ENCODE measurements around the gene OSBPL5.

Gene OSBPL5

DNA sequence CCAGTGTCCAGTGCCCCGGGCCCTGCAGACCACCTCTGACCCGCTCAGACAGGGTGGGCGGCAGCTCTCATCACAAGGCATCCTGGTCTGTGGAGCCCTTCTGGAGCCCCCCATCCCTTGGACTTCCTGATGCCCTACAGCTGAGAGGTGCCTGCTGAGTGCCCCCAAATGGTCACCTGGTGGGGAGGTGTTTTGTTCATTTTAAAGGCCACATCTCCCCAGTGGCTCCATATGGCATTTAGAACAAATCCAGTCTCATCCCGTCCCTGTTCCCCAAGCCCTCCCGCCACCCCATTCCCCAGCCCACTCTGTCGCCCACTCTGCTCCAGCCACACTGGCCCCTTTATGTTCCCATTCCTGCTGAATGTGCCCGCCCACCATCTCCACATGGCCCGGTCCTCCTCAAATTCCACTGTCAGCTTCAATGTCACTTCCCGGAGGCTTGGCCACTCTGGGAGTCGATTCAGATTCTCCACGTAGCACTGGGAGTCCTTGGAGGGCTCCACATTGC is 32.8 kb downstream of the OSBPL5 start:
- TF ChIP-seq POLR2A (IDR thresholded peaks at IDR 0.05; ENCODE audit: extremely low read depth, insufficient read length) (no peak), MYC (IDR thresholded peaks at IDR 0.05; ENCODE audit: low read depth, low read length) (no peak)
- TF ChIP-seq, protein P1, sequence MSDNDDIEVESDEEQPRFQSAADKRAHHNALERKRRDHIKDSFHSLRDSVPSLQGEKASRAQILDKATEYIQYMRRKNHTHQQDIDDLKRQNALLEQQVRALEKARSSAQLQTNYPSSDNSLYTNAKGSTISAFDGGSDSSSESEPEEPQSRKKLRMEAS (IDR thresholded peaks at IDR 0.05; ENCODE audit: low read depth, low read length), result no peak
- TF ChIP-seq, protein P2, sequence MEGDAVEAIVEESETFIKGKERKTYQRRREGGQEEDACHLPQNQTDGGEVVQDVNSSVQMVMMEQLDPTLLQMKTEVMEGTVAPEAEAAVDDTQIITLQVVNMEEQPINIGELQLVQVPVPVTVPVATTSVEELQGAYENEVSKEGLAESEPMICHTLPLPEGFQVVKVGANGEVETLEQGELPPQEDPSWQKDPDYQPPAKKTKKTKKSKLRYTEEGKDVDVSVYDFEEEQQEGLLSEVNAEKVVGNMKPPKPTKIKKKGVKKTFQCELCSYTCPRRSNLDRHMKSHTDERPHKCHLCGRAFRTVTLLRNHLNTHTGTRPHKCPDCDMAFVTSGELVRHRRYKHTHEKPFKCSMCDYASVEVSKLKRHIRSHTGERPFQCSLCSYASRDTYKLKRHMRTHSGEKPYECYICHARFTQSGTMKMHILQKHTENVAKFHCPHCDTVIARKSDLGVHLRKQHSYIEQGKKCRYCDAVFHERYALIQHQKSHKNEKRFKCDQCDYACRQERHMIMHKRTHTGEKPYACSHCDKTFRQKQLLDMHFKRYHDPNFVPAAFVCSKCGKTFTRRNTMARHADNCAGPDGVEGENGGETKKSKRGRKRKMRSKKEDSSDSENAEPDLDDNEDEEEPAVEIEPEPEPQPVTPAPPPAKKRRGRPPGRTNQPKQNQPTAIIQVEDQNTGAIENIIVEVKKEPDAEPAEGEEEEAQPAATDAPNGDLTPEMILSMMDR (IDR thresholded peaks at IDR 0.05; ENCODE audit: low read depth, low read length), result no peak
- no peak overlapping the region for H3K4me3 ChIP-seq (ENCODE audit: low read depth, low read length)
- DNase-seq (ENCODE audit: low read depth), result no peak

GRCh38 chr11:3131330-3131941 is 33.7 kb downstream of the OSBPL5 start:
- H3K4me3 ChIP-seq (ENCODE audit: low read depth, low read length), result no peak overlapping the region
- DNase-seq (ENCODE audit: low read depth), result no peak
- TF ChIP-seq POLR2A (IDR thresholded peaks at IDR 0.05; ENCODE audit: extremely low read depth, insufficient read length), result no peak
- TF ChIP-seq, protein P1 (IDR thresholded peaks at IDR 0.05; ENCODE audit: low read depth, low read length), result no peak
- TF ChIP-seq MYC (IDR thresholded peaks at IDR 0.05; ENCODE audit: low read depth, low read length), result no peak
- TF ChIP-seq, protein P2 (IDR thresholded peaks at IDR 0.05; ENCODE audit: low read depth, low read length), result no peak

- no peak for DNase-seq (ENCODE audit: low read depth)
- H3K4me3 ChIP-seq (ENCODE audit: low read depth, low read length), result no peak overlapping the region
- TF ChIP-seq, protein P2 (IDR thresholded peaks at IDR 0.05; ENCODE audit: low read depth, low read length), result no peak
- TF ChIP-seq POLR2A (IDR thresholded peaks at IDR 0.05; ENCODE audit: extremely low read depth, insufficient read length) (no peak), MYC (IDR thresholded peaks at IDR 0.05; ENCODE audit: low read depth, low read length) (no peak)
- TF ChIP-seq, protein P1 (IDR thresholded peaks at IDR 0.05; ENCODE audit: low read depth, low read length), result no peak
Observed at GRCh38 chr11:3130269-3131071, 34.6 kb downstream of the OSBPL5 start.

DNA sequence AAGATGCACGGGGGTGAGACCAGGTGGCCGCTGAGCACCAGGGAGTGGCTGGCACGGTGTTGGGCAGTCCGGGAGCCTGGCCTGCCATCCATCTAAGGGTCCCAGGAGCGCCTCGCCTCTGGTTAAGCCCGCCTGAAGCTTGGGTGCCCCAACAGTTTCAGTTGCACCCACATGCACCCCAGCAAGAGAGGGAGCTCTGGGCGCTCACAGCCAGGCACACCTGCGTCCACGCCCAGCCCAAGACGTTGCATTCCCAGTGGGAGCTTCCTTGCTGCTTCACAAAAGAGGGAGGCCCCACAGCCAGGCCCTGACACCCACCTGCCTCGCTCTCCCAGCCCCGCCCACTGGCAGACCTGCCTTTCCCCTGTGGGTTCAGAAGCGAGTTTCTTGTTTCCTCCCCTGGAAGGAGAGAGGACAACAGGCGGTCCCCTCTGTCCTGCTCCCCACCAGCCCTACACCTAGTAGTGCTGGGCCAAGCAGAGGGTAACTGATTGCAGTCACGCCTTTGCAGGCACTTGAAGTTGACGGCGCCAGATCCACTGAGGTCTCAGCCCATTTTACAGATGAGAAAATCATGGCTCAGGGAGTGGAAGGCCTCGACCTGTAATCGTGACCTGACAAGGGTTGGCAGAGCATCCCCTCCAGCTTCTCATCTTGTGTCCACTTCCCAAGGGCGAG is 35.4 kb downstream of the OSBPL5 start:
- DNase-seq (ENCODE audit: low read depth), result no peak
- TF ChIP-seq, protein P1 (IDR thresholded peaks at IDR 0.05; ENCODE audit: low read depth, low read length), result no peak
- TF ChIP-seq POLR2A (IDR thresholded peaks at IDR 0.05; ENCODE audit: extremely low read depth, insufficient read length), result no peak
- TF ChIP-seq, protein P2 (IDR thresholded peaks at IDR 0.05; ENCODE audit: low read depth, low read length), result no peak
- no peak for TF ChIP-seq MYC (IDR thresholded peaks at IDR 0.05; ENCODE audit: low read depth, low read length)
- H3K4me3 ChIP-seq (ENCODE audit: low read depth, low read length), result no peak overlapping the region

GRCh38 chr11:3129181-3129590 is 35.9 kb downstream of the OSBPL5 start:
- TF ChIP-seq, protein P1 (IDR thresholded peaks at IDR 0.05; ENCODE audit: low read depth, low read length), result no peak
- H3K4me3 ChIP-seq (ENCODE audit: low read depth, low read length), result no peak overlapping the region
- DNase-seq (ENCODE audit: low read depth), result no peak

Measured in NB4 (cell line).